HEK293T (cell line): ENCODE measurements around the gene MAML2.

Experiments used
- CTCF ChIA-PET: fragments of 350-600 bp; formaldehyde crosslinking; extraction: SDS; loops from one replicate; lab custom pipeline; 2021; ENCODE audit warnings: antibody characterized with exemption, inconsistent platforms; lab: Yijun Ruan, JAX
- POLR2A ChIA-PET: fragments of 350-600 bp; formaldehyde crosslinking; extraction: SDS; loops from one replicate; lab custom pipeline; 2020; ENCODE audit warnings: antibody characterized with exemption, inconsistent platforms; lab: Yijun Ruan, JAX
- DNase-seq: peaks from one replicate; pipeline ENCODE4 v3.0.0; 2012; ENCODE audit warnings: mixed read lengths; ENCODE audit errors: extremely low spot score
- ARNT ChIP-seq: fragments of 450-650 bp; IDR thresholded peaks from 2 replicates; pipeline ENCODE4 v1.6.1; 2017; ENCODE audit warnings: mild to moderate bottlenecking
- BHLHE40 ChIP-seq: fragments of 450-650 bp; IDR thresholded peaks from 2 replicates; pipeline ENCODE4 v1.6.1; 2016; ENCODE audit warnings: mild to moderate bottlenecking, moderate library complexity, borderline replicate concordance
- CTBP1 ChIP-seq: fragments of 450-650 bp; IDR thresholded peaks from 2 replicates; pipeline ENCODE4 v1.6.1; 2016; ENCODE audit warnings: borderline replicate concordance
- ELF4 ChIP-seq: fragments of 450-650 bp; IDR thresholded peaks from 2 replicates; pipeline ENCODE4 v1.6.1; 2017; ENCODE audit warnings: antibody characterized with exemption
- FOXA1 ChIP-seq: fragments of 450-650 bp; IDR thresholded peaks from 2 replicates; pipeline ENCODE4 v1.6.1; 2016; ENCODE audit warnings: mild to moderate bottlenecking
- FOXK2 ChIP-seq: fragments of 450-650 bp; IDR thresholded peaks from 2 replicates; pipeline ENCODE4 v1.6.1; 2016; ENCODE audit warnings: mild to moderate bottlenecking
- FOXM1 ChIP-seq: fragments of 450-650 bp; IDR thresholded peaks from 2 replicates; pipeline ENCODE4 v1.6.1; 2017; ENCODE audit warnings: mild to moderate bottlenecking, borderline replicate concordance
- HDGF ChIP-seq: fragments of 450-650 bp; IDR thresholded peaks from 2 replicates; pipeline ENCODE4 v1.6.1; 2017; ENCODE audit warnings: antibody characterized with exemption, borderline replicate concordance
- L3MBTL2 ChIP-seq: fragments of 450-650 bp; conservative IDR thresholded peaks from 2 replicates; pipeline ENCODE4 v1.6.1; 2016; ENCODE audit warnings: mild to moderate bottlenecking
- LEF1 ChIP-seq: fragments of 450-650 bp; IDR thresholded peaks from 2 replicates; pipeline ENCODE4 v1.6.1; 2017; ENCODE audit warnings: mild to moderate bottlenecking, borderline replicate concordance
- NFRKB ChIP-seq: fragments of 450-650 bp; IDR thresholded peaks from 2 replicates; pipeline ENCODE4 v1.6.1; 2016; ENCODE audit warnings: mild to moderate bottlenecking, moderate library complexity
- SP1 ChIP-seq: fragments of 450-650 bp; IDR thresholded peaks from 2 replicates; pipeline ENCODE4 v1.6.1; 2017
- SUZ12 ChIP-seq: fragments of 450-650 bp; IDR thresholded peaks from 2 replicates; pipeline ENCODE4 v1.6.1; 2016; ENCODE audit warnings: mild to moderate bottlenecking
- TARDBP ChIP-seq: fragments of 450-650 bp; IDR thresholded peaks from 2 replicates; pipeline ENCODE4 v1.6.1; 2016
- ZNF384 ChIP-seq: fragments of 450-650 bp; IDR thresholded peaks from 2 replicates; pipeline ENCODE4 v1.6.1; 2016
- TF ChIP-seq, protein P1 (sequence below): fragments of 450-650 bp; IDR thresholded peaks from 2 replicates; pipeline ENCODE4 v1.6.1; 2016

MAML2 gene

DNA sequence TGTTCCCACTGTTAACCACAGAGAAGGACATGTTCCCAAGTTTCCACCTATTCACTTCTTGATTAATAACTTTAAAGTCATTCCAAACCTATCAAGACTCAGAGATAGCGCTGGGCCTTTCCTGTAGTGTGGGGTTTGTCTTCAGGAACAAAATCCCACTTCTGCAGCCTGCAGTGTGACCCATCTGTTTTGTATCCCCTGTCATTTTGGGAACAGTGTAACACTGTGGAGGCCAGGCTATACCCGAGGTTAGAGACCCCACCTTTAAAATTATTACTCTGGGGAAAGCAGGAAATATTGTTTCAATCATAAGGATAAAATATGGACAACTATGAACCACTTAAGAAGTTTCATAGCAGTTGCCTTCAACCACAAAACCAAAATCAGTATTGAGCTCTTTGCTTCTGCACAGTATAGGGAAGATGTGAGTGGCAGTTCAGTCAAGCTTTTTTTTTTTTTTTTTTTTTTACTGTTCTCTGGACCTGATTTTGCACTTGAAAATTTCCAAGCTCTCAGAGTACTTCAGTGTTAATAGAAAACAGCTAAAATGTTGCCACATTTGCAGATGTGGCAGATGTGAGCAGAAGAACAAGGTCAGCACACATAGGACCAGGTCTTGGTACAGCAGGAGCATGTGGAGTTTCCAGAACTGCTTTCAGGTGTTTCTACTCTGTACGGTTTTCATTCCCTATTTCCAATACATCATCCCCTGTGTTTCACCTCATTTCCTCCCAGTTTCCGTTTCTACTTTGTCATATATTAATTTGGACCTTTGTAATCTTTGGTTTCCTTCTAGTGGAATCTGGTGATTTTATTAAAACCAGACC lies 121.5 kb downstream of the MAML2 start:
- CTCF ChIA-PET: no interaction called here
- TF ChIP-seq L3MBTL2 (no peak), SP1 (no peak), ELF4 (no peak), HDGF (no peak), NFRKB (no peak), CTBP1 (no peak), ARNT (no peak), BHLHE40 (no peak), ZNF384 (no peak), FOXK2 (no peak), LEF1 (no peak), SUZ12 (no peak), FOXA1 (no peak), FOXM1 (no peak), TARDBP (no peak)
- TF ChIP-seq, protein P1, sequence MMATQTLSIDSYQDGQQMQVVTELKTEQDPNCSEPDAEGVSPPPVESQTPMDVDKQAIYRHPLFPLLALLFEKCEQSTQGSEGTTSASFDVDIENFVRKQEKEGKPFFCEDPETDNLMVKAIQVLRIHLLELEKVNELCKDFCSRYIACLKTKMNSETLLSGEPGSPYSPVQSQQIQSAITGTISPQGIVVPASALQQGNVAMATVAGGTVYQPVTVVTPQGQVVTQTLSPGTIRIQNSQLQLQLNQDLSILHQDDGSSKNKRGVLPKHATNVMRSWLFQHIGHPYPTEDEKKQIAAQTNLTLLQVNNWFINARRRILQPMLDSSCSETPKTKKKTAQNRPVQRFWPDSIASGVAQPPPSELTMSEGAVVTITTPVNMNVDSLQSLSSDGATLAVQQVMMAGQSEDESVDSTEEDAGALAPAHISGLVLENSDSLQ: no peak
- POLR2A ChIA-PET: interaction anchor here (1.2 kb wide), 1 partner anchor 14 kb away, joined by 3 read pairs; no protein-coding TSS in a partner anchor
- no peak for DNase-seq

DNA sequence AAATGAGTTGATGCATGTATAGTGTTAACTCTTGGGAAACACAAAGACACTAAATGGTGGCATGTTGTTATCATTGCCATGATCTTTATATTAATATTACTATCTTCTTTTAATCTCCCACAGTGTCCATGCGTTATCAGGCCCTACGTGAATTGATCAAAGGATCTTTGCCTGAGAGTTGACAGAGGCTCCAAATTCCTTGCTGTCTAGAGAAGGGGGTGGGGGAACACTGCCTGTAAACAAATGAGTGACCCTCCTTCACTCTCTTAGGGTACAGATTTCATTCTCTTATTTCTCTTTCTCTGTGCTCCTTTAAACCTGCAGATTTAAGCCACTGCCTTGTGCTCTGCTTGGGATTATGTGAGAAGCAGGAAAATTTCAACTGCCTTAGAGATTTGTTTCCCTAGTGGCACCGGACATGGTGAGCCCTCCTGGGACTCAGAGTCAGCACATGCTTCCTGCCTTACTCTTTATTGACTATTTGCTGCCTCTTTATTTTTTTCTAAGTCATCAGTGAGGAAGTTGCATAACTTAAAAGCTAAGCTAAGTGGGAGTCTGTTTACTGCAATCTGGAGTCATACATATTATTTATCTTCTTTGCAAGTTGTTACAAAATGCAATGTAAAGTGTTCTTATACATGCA lies 122.9 kb downstream of the MAML2 start:
- ChIA-PET CTCF (no interaction called here), POLR2A (interaction anchor here (1.2 kb wide), 1 partner anchor 15 kb away, joined by 3 read pairs; no protein-coding TSS in a partner anchor)
- TF ChIP-seq L3MBTL2: no peak
- no peak for TF ChIP-seq FOXA1
- TF ChIP-seq HDGF: no peak
- no peak for TF ChIP-seq CTBP1
- TF ChIP-seq TARDBP: no peak
- no peak for TF ChIP-seq LEF1
- no peak for TF ChIP-seq FOXK2
- TF ChIP-seq SUZ12: no peak
- no peak for TF ChIP-seq BHLHE40
- TF ChIP-seq, protein P1: no peak
- TF ChIP-seq ARNT: no peak
- no peak for TF ChIP-seq ELF4
- TF ChIP-seq SP1: no peak
- no peak for DNase-seq

DNA sequence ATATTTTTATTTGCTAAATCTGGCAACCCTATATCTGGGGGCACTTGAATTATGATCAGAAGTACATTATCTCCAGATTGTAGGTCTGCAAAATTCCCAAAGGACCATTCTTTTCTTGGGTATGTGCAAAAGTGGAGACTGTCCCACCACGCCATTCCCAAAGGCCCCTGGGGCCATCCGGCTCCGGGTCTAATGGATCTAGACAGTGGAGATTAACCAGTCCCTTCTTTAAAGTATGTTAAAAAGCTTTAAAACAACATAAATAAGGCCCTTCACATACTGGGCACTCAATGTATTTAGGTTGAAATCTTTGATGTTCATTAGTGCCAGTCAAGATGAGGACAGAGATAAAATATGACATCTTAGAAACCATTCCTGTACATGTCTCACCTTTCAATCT lies 124.1 kb downstream of the MAML2 start:
- TF ChIP-seq SP1 (no peak), ELF4 (no peak), TARDBP (no peak), FOXA1 (no peak), HDGF (no peak), CTBP1 (no peak), LEF1 (no peak), SUZ12 (no peak), FOXK2 (no peak), BHLHE40 (no peak), L3MBTL2 (no peak), FOXM1 (no peak), NFRKB (no peak), ZNF384 (no peak)
- TF ChIP-seq, protein P1: no peak
- ChIA-PET CTCF (no interaction called here), POLR2A (no interaction called here)
- no peak for DNase-seq

DNA sequence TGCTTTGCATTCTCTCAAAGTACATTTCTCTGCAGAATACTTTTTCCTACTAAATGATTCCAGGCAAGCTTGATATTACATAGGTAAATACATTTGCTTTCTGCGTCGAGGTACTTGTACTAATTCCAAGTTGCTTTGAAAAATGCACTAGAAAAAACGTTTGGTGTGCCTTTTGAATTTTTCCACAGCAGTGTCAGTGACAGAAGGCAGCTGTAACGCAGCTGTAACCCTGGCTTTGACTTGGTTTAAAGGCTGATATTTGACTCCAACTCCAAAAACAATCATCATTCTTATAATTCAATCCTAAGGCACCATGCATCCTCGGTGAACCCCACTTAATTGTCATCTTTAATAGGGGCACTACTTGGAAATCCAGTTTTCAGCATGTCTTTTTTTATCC lies 125.0 kb downstream of the MAML2 start:
- TF ChIP-seq NFRKB (no peak), SUZ12 (no peak), LEF1 (no peak), ZNF384 (no peak)
- TF ChIP-seq, protein P1: no peak
- ChIA-PET CTCF (no interaction called here), POLR2A (no interaction called here)
- DNase-seq: no peak

DNA sequence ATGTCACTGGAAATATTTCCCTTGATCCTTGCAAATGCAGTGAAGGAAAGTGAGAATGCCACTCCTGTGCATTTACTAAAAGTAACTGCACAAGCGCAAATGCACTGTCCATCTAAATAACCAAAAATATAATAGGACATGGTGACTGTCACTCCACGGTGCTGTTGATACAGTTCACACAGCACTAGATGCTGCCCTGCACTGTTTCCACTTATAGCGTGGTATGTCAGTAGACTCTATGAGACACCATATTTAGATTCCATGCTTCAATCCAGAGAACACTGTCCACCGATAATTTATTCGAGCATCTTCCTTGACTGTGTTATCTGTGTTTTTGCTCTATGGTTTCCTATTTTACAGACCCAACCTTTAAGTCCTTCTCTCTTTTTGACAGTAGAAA lies 125.8 kb downstream of the MAML2 start:
- CTCF ChIA-PET: no interaction called here
- no peak for TF ChIP-seq HDGF
- TF ChIP-seq NFRKB: no peak
- no peak for TF ChIP-seq BHLHE40
- no peak for TF ChIP-seq FOXA1
- no peak for TF ChIP-seq ELF4
- TF ChIP-seq CTBP1: no peak
- no peak for TF ChIP-seq LEF1
- no peak for DNase-seq
- POLR2A ChIA-PET: no interaction called here
